Astrocyte of the cerebellum (primary cell): ENCODE measurements around the gene NCAM2.
"Not testable (repeated sequence)": the region's sequence is repeated elsewhere in the genome, so short reads cannot be mapped to it uniquely, and the experiment has no call there.

Experiments used
- DNase-seq: peaks from one replicate; pipeline ENCODE4 v3.0.0-alpha.2; 2011; ENCODE audit warnings: low read depth
- H3K4me3 ChIP-seq: 2 replicates; pipeline ENCODE4 v1.5.1; 2011; ENCODE audit warnings: mild to moderate bottlenecking, low read depth, low read length, moderate library complexity
- in situ Hi-C: cut with HindIII; loops from 2 replicates; pipeline ENCODE4 v1.10.0; 2017; ENCODE audit warnings: low sequenced_read_pairs
- TF ChIP-seq, protein P1 (sequence below): IDR thresholded peaks from 2 replicates; pipeline ENCODE4 v1.5.1; 2012; ENCODE audit warnings: low read length, low read depth, moderate library complexity, mild to moderate bottlenecking; ENCODE audit errors: missing control alignments

The NCAM2 gene

DNA sequence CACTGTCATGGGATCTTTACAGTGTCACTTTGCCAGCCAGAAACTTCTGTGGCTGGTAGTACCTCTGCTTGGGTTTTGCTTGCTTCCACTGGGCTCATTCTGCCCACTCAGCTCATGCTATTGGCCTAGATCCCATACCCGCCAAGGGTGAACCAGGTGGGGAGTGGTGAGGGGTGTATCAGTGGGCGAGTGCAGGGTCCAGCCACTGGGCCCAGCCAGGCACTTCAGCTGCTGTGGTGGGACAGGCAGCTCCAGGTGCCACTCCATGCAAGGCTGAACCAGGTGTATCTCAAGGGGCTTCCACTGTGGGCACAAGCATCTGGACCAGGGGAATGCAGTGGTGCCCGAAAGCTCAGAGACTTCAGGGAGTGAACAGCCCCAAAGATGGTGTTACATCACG is 398.2 kb downstream of the NCAM2 start:
- no peak for DNase-seq
- in situ Hi-C loops = no loop called here
- H3K4me3 ChIP-seq = no peak overlapping the region
- TF ChIP-seq, protein P1, sequence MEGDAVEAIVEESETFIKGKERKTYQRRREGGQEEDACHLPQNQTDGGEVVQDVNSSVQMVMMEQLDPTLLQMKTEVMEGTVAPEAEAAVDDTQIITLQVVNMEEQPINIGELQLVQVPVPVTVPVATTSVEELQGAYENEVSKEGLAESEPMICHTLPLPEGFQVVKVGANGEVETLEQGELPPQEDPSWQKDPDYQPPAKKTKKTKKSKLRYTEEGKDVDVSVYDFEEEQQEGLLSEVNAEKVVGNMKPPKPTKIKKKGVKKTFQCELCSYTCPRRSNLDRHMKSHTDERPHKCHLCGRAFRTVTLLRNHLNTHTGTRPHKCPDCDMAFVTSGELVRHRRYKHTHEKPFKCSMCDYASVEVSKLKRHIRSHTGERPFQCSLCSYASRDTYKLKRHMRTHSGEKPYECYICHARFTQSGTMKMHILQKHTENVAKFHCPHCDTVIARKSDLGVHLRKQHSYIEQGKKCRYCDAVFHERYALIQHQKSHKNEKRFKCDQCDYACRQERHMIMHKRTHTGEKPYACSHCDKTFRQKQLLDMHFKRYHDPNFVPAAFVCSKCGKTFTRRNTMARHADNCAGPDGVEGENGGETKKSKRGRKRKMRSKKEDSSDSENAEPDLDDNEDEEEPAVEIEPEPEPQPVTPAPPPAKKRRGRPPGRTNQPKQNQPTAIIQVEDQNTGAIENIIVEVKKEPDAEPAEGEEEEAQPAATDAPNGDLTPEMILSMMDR = no peak

DNA sequence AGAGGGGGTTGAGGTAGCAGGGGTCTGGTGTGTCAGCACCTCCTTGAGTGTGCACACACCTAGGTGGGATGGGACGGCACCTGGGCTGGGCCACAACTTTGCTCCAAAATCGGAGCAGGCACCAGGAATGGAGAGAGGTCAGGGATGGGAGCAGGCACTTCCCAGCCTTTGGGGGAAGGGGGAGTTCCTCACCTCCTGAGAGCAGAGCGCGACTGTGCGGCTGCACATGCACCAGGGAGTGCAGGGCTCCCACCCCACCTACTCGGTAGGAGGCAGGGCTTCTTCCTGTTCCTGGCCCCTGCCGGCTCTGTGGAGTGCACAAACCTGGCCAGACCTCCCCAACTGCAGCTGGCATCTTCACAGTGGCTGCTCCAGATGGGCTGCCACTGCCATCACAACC is 399.3 kb downstream of the NCAM2 start:
- DNase-seq = no peak
- TF ChIP-seq, protein P1 = no peak
- in situ Hi-C loops = no loop called here

DNA sequence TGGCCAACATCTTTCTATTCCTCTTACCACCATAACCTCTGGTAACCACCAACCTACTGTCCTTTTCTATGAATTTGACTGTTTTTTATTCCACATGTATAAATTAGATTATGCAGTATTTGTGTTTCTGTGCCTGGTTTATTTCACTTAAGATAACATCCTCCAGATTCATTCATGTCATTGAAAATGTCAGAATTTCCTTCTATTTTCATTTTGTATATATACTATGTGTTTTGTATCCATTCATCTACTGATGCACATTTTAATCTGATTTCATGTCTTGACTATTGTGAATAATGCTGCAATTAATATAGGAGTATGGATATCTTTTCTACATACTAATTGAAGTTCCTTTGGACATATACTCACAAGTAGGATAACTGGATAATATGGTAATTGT is 403.2 kb downstream of the NCAM2 start:
- in situ Hi-C loops = no loop called here
- TF ChIP-seq, protein P1 = no peak
- DNase-seq = no peak
- H3K4me3 ChIP-seq = no peak overlapping the region

More for the DNA sequence above, 399.3 kb downstream of the NCAM2 start:
- H3K4me3 ChIP-seq = no peak overlapping the region

DNA sequence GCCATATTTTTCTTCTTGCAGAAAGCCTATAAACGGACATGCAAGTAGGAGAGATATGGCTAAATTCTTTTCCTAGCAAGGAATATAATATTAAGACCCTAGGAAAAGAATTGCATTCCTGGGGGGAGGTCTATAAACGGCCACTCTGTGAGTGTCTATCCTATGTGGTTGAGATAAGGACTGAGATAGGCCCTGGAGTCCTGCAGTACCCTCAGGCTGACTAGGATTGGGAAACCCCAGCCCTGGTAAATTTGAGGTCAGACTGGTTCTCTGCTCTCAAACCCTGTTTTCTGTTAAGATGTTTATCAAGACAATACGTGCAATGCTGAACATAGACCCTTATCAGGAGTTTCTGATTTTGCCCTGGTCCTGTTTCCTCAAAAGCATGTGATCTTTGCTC is 404.0 kb downstream of the NCAM2 start:
- H3K4me3 ChIP-seq, DNase-seq, in situ Hi-C loops: not testable (repeated sequence)

DNA sequence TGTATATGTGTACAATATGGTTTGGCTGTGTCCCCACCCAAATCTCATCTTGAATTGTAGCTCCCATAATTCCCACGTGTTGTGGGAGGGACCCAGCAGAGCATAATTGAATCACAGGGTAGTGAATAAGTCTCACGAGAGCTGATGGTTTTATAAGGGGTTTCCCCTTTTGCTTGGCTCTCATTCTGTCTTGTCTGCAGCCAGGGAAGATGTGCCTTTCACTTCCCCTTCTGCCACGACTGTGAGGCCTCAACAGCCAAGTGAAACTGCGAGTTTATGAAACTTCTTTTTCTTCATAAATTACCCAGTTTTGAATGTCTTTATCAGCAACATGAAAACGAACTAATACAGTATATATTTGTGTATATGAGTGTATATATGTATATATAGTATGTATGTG is 406.1 kb downstream of the NCAM2 start:
- H3K4me3 ChIP-seq, DNase-seq, in situ Hi-C loops: not testable (repeated sequence)

DNA sequence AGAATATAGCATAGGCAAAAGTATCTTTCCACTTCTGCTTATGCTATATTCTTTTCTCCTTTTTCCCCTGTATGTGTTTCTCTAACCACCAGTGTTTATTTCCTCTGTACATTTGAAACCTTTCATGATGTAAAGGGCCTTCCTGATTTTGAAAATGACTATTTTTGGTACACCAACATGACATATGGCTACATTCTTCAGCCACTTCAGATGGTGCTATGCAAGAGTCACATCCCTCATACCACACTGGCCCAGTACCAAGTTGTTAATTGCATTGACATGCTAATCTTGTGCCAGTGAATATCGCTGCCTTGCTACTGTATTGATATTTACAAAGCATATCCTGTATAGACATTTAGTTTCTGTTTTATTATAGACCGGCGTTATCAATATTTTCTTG is 408.7 kb downstream of the NCAM2 start:
- DNase-seq = no peak
- in situ Hi-C loops = no loop called here

DNA sequence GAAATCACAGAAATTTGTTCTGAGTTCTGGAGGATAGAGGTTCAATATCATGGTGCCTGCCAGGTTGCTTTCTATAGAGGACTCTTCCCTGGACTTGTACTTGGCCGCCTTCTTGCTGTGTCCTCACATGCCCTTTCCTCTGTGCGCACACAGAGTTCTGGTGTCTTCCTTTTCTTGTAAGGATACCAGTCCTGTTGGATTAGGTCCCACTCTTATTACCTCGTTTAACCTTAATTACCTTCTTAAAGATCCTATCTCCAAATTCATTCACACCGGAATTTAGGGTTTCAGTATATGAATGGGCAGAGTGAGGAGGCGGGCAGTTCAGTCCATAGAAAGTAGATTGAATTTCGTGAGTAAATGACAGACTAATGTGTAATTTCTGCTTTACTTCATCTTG is 413.9 kb downstream of the NCAM2 start:
- in situ Hi-C loops = no loop called here
- TF ChIP-seq, protein P1 = no peak

More for the DNA sequence above, 408.7 kb downstream of the NCAM2 start:
- TF ChIP-seq, protein P1 = no peak
- no peak overlapping the region for H3K4me3 ChIP-seq

DNA sequence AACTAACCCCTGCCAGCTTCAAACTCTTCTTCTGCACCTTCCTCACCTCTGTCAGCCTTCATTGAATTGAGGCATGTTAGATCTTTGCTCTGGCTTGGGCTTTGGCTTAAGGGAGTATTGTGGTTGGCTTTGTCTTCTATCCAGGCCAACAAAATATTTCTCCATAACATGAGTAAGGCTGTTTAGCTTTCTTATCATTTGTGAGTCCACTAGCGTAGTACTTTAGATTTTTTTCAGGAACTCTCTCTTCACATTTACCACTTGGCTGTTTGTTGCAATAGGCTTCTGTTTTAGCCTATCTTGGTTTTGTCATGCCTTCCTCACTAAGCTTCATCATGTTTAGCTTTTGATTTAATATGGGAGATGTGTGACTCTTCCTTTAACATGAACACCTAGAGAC is 417.5 kb downstream of the NCAM2 start:
- TF ChIP-seq, protein P1 = no peak
- no peak for DNase-seq
- no peak overlapping the region for H3K4me3 ChIP-seq
- in situ Hi-C loops = no loop called here

More for the DNA sequence above, 413.9 kb downstream of the NCAM2 start:
- H3K4me3 ChIP-seq = no peak overlapping the region
- no peak for DNase-seq
